ENCODE results near the gene STOML3. TPM values are rescaled to one million over a fixed set of nuclear protein-coding genes. Genes with fewer than 3 reads are reported as not detected.

STOML3 gene
- total RNA-seq, 1 donor from 2014 or later, result not detected

Other genes with a start within 250 kb of the STOML3 start
- gene PROSER1, start 47.3 kb upstream of the STOML3 start, total RNA-seq, result 27.4 TPM
- 27.4 TPM for gene NHLRC3, start 47.6 kb upstream of the STOML3 start, total RNA-seq

Measured in mucosa of gallbladder (tissue), 1 donor.